BE2C (cell line): Measurements from ENCODE around the gene PRKN.

Experiments used
- DNase-seq: peaks from one replicate; pipeline ENCODE4 v3.0.0-alpha.2; 2020
- H3K27me3 ChIP-seq: fragments of 250-450 bp; sonication (Bioruptor Pico); 2 replicates; pipeline ENCODE4 v1.5.1; 2020; ENCODE audit warnings: mild to moderate bottlenecking
- H3K36me3 ChIP-seq: fragments of 250-450 bp; sonication (Bioruptor Pico); 2 replicates; pipeline ENCODE4 v1.5.1; 2020; ENCODE audit warnings: mild to moderate bottlenecking
- H3K4me1 ChIP-seq: fragments of 250-450 bp; sonication (Bioruptor Pico); 2 replicates; pipeline ENCODE4 v1.5.1; 2020
- H3K4me3 ChIP-seq: 2 replicates; pipeline ENCODE4 v1.5.1; 2011; ENCODE audit warnings: low read depth, low read length
- H3K9me3 ChIP-seq: fragments of 250-450 bp; sonication (Bioruptor Pico); 2 replicates; pipeline ENCODE4 v1.5.1; 2020
- TF ChIP-seq, protein P1 (sequence below): IDR thresholded peaks from 2 replicates; pipeline ENCODE4 v1.5.1; 2012; ENCODE audit warnings: mild to moderate bottlenecking, low read depth, low read length

PRKN gene

DNA sequence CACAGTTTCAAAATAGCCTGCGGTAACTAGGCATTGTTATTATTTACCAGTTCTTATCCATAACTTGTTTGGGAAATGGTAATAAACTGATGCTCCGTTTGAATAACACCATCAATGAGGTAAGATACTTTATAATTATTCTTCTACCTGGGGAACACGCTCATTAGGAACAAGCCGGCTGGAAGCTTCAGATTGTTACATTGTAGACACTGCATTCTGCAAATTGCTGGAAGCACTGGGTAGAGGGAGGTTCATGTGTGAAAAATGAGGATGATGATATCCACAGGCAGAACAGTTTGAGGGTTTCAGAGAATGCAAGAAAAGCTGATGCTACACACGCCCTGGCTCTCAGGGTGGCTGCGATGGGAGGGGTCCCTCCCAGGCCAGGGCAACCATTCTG, 893.1 kb downstream of the PRKN start:
- no peak for DNase-seq
- Histone ChIP-seq H3K27me3 (no peaks in the 10 kb centered on the region), H3K4me3 (no peak overlapping the region), H3K9me3 (no peaks in the 10 kb centered on the region), H3K36me3 (no peaks in the 10 kb centered on the region), H3K4me1 (peaks cover 15% of the 10 kb centered on the region)
- TF ChIP-seq, protein P1, sequence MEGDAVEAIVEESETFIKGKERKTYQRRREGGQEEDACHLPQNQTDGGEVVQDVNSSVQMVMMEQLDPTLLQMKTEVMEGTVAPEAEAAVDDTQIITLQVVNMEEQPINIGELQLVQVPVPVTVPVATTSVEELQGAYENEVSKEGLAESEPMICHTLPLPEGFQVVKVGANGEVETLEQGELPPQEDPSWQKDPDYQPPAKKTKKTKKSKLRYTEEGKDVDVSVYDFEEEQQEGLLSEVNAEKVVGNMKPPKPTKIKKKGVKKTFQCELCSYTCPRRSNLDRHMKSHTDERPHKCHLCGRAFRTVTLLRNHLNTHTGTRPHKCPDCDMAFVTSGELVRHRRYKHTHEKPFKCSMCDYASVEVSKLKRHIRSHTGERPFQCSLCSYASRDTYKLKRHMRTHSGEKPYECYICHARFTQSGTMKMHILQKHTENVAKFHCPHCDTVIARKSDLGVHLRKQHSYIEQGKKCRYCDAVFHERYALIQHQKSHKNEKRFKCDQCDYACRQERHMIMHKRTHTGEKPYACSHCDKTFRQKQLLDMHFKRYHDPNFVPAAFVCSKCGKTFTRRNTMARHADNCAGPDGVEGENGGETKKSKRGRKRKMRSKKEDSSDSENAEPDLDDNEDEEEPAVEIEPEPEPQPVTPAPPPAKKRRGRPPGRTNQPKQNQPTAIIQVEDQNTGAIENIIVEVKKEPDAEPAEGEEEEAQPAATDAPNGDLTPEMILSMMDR = no peak

DNA sequence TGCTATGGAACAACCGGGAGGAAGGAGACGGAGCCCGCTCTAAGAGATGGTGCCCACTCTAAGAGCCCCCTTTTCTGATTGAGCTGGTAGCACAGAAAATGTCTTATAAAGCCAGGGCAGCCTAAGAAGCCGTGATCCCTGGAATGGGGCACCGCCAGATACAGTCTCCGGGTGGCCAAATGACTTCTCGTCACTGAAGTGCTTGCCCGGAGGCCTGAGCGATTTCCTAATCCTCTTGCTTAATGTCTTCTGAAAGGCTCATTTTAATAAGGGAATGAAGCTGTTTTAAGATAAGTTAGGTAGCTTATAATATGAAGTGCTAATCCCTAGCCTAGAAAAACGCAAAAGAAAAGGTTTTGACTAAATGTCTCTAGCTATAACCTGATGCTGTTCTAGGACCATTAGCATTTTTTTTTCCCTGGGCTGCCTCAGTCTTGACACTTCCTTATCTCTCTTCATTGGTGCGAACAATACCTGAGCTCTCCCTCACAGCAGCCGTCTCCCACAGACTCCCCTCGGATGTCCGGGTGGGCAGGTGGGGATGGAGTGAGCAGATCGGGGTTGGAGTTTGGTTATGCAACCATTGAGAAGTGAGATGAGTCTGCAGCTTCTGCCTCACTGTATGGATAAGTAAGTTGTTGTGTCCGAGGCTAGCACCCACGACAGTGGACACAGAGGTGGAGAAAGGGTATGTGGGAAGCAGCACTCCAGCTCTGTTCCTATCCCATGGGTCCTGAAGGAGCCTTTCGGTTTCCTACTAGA, 894.3 kb downstream of the PRKN start:
- Histone ChIP-seq H3K9me3 (no peaks in the 10 kb centered on the region), H3K4me3 (no peak overlapping the region), H3K27me3 (no peaks in the 10 kb centered on the region), H3K36me3 (no peaks in the 10 kb centered on the region), H3K4me1 (peaks cover 11% of the 10 kb centered on the region)
- no peak for DNase-seq
- TF ChIP-seq, protein P1 = no peak

DNA sequence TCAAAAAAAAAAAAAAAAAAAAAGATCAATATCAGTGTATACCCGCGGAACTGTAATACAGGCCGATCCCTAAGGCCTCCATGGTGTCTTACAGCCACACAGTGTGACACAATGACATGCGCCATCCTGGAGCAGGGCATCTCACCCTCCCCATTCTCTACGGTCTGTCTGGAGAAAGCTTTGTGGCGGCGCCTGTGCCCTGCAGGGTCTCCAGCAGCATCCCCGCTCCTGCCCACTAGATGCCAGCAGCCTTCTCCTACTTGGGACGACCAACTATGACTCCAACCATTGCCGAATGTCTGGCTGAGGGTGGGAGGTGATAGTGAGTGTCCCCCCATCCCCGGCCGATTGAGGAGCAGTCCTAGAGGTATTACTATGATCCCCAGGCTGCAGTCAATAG, 894.9 kb downstream of the PRKN start:
- no peak for DNase-seq
- Histone ChIP-seq H3K4me3 (no peak overlapping the region), H3K27me3 (no peaks in the 10 kb centered on the region), H3K36me3 (no peaks in the 10 kb centered on the region), H3K4me1 (peaks cover 11% of the 10 kb centered on the region), H3K9me3 (no peaks in the 10 kb centered on the region)
- TF ChIP-seq, protein P1 = no peak

DNA sequence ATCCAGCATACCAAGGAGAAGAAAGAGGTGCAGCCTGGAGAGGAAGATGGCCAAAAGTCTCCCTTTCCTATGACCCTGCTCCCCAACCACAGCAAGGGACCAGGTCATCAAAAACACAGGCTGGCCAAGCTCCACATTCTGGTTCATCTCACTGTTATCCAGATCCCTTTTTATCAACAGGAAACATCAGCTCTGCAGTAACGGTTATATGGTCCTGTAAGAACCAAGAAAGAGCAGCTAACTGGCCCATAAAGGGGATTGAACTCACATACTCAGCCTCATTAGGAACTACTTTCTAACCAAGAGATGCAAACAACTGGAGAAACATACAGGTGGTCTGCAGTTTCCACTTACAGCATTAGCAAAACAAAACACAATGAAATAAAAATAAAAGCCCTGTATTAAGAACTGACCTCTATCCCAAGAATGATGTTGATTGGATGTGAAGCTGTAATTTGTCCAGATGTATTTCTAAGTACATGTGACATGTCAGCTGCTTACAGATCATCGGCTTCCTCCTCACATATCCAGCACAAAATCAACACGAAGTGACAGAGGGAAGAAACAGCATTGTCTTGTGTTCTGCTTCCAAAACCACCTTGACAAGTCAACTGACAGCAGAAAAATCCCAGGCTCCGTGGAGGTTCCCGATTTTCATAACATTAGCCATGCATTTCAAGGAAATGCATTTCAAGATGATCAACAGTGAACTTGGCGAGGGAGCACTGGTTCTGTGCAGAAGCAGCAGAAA, 896.5 kb downstream of the PRKN start:
- Histone ChIP-seq H3K4me1 (peaks cover 11% of the 10 kb centered on the region), H3K4me3 (no peak overlapping the region), H3K9me3 (no peaks in the 10 kb centered on the region), H3K27me3 (no peaks in the 10 kb centered on the region), H3K36me3 (no peaks in the 10 kb centered on the region)
- no peak for DNase-seq
- TF ChIP-seq, protein P1 = no peak

DNA sequence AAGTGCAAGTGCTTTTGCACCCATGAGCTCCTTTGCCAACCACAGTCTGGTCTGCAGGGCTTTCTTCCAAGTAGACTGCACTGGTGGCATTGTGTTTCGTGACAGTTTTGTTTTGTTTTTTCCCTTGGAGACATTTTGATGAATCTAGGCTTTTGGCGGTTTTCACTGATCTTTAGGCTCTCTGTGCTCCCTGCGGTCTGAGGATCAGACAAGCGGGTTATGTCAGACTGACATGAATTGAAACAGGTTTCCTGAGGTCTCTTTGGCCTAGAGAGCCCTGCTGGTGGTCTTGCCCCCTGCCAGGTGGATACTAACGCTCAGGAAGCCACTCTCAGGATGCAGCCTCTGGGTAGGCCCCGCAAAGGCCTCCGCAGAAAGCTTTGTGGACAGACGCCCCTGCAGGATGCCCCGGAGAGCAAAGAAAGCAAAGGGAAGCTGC, 898.3 kb downstream of the PRKN start:
- DNase-seq = no peak
- Histone ChIP-seq H3K9me3 (no peaks in the 10 kb centered on the region), H3K27me3 (no peaks in the 10 kb centered on the region), H3K36me3 (no peaks in the 10 kb centered on the region), H3K4me1 (peaks cover 11% of the 10 kb centered on the region), H3K4me3 (no peak overlapping the region)
- TF ChIP-seq, protein P1 = no peak

DNA sequence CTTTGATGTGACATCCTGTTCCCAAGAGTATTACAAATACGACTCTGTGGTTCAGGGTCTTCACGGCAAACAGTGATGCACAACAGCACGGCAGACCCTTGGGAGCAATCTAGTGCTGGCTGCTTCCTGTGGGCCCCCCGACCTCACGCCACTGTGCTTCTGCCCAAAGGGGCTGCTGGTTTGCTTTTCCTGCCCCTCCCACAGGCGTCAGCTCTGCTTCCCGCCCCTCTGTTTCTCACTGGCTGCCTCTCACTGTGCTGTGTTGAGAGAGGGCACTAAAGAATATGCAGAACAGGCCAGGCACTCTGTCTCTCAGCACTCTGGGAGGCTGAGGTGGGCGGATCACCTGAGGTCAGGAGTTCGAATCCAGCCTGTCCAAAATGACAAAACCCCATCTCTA, 899.2 kb downstream of the PRKN start:
- H3K27me3 ChIP-seq = no peaks in the 10 kb centered on the region
- no peak for DNase-seq
- TF ChIP-seq, protein P1 = no peak
- no peak overlapping the region for H3K4me3 ChIP-seq
- H3K36me3 ChIP-seq = no peaks in the 10 kb centered on the region
- H3K9me3 ChIP-seq = no peaks in the 10 kb centered on the region
- peaks cover 11% of the 10 kb centered on the region for H3K4me1 ChIP-seq
